Right lobe of liver (tissue), 6 donors: ENCODE results near the gene RBM38. TPM values are rescaled to one million over a fixed set of nuclear protein-coding genes. Genes with fewer than 3 reads are reported as not detected.

Experiments
- ATAC-seq, 4 donors: fragments of 200-7000 bp; cut with Tn5 transposase; one replicate each; pipeline ENCODE4 v1.9.1; 2020; ENCODE audit warnings: mild to moderate bottlenecking in 4 of 4, moderate library complexity in 4 of 4
- DNase-seq, 3 donors: peaks; one replicate each; pipeline ENCODE4 v3.0.0-alpha.2; 2020
- H3K27ac ChIP-seq, 3 donors: fragments of 200-600 bp; one replicate each; pipeline ENCODE4 v1.8.0; 2022
- H3K27me3 ChIP-seq, 2 donors: fragments of 200-600 bp; one replicate each; pipeline ENCODE4 v1.8.0; 2022
- H3K36me3 ChIP-seq, 4 donors: fragments of 200-600 bp; sonication (generic) in 1 of 4; one replicate each; pipeline versions ENCODE4 v1.5.1 to v1.8.0; 2017 to 2022; ENCODE audit warnings: control low read depth in 1 of 4
- H3K4me1 ChIP-seq, 4 donors: fragments of 200-600 bp; sonication (generic) in 1 of 4; one replicate each; pipeline versions ENCODE4 v1.5.1 to v1.8.0; 2017 to 2022; ENCODE audit warnings: control low read depth in 1 of 4
- H3K4me3 ChIP-seq, 3 donors: fragments of 200-600 bp; one replicate each; pipeline ENCODE4 v1.8.0; 2022
- H3K9me3 ChIP-seq, 4 donors: fragments of 200-600 bp; sonication (generic) in 1 of 4; one replicate each; pipeline versions ENCODE4 v1.5.1 to v1.8.0; 2017 to 2022; ENCODE audit warnings: control low read depth in 1 of 4
- POLR2A ChIP-seq: fragments of 450-650 bp; IDR thresholded peaks from one replicate; pipeline ENCODE4 v1.6.1; 2017; ENCODE audit warnings: antibody characterized with exemption, mild to moderate bottlenecking
- WGBS: methylation state at CpG from one replicate; pipeline ENCODE4 v1.1.6; 2018; ENCODE audit warnings: low coverage, low lambda C conversion rate; ENCODE audit not compliant: insufficient coverage; ENCODE audit errors: missing lambda C conversion rate; 5-methylcytosine and 5-hydroxymethylcytosine counted together
- intact Hi-C, 2 donors: fragments of 100-400 bp; cut with DNase I; formaldehyde crosslinking; loops; one replicate each; pipeline versions ENCODE4 v1.11.2 to v1.14.1; 2022
- total RNA-seq, 6 experiments: library from RNA; depleted of rRNA in 2 of 6; stranded (reverse); fragments of >200 nt in 2 of 6; fragmentation: NEBNext Ultra II Directional in 3 of 6; extraction: Animal tissue kit (Norgen Biotek cat#: 25700) in 3 of 6; gene quantifications; one replicate each; pipeline versions ENCODE4 v1.1.0 to v1.2.4, GENCODE V29; 2016 to 2023
- TF ChIP-seq, protein P1 (sequence below), 4 donors: fragments of 200-600 bp in 3 of 4; fragments of 450-650 bp in 1 of 4; IDR thresholded peaks; one replicate each; pipeline versions ENCODE4 v1.5.1 to v1.8.0; 2016 to 2022; ENCODE audit warnings: antibody characterized with exemption in 4 of 4, mild to moderate bottlenecking in 2 of 4
- donor health status: DM: no; HTN: yes; CAD: no.
- donor health status: DM: no; HTN: no; CAD: no.
- donor health status: DM: no; HTN: no; CAD: no.
- donor health status: DM: no; HTN: yes; CAD: no.
- donor health status: DM: no; HTN: yes; CAD: no.

The RBM38 gene
- total RNA-seq, 6 experiments from 2014 or later, result 3.9 to 16.9 (median 9.6) TPM

DNA sequence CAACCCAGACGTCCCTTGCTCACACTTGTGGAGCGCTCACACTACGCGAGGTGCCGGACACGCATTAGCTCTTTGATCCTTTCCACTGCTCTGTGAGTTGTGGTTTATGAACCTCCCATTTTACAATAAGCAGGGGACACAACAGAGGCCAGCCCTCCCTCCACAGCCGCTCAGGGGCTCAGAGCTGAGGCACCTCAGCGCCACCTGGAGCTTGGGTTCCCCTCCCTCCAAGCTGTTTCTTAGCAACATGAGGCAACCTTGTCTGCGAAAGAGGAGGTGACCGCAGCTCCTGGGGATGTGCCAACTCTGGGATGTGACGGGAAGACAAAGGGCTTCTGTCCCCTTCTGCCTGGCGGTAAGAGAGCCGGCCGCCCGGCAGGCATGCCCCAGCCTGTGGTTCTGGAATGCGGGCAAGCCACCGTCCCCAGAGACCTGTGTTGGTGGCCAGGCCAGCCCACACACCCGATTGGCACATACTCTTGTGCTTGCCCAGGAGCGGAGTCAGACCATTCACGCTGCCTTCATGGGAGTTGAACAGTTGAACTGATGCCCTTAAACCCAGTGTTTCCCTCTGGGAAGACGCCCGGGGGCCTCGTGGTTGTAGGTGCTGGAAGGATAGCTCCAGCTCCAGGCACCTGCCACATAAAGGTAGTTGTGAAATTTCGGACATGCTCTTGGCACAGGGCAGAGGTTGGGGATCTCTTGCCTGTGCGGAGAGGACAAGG lies 44.5 kb downstream of the RBM38 start:
- Histone ChIP-seq H3K4me1 (peaks cover 0 to 27% (median 11%) of the 10 kb centered on the region in 4 donors), H3K27ac (peak overlapping the region; percentile 31 to 84 (median 56)), H3K4me3 (no peak overlapping the region), H3K9me3 (no peaks in the 10 kb centered on the region), H3K27me3 (no peaks in the 10 kb centered on the region), H3K36me3 (no peaks in the 10 kb centered on the region)
- WGBS, result 17% methylated on average over 20 of the region's 25 CpGs
- intact Hi-C loops, result no loop called here
- DNase-seq, result peak; percentile 89 to 91 (median 90)
- TF ChIP-seq POLR2A, result peak; percentile 43
- TF ChIP-seq, protein P1, sequence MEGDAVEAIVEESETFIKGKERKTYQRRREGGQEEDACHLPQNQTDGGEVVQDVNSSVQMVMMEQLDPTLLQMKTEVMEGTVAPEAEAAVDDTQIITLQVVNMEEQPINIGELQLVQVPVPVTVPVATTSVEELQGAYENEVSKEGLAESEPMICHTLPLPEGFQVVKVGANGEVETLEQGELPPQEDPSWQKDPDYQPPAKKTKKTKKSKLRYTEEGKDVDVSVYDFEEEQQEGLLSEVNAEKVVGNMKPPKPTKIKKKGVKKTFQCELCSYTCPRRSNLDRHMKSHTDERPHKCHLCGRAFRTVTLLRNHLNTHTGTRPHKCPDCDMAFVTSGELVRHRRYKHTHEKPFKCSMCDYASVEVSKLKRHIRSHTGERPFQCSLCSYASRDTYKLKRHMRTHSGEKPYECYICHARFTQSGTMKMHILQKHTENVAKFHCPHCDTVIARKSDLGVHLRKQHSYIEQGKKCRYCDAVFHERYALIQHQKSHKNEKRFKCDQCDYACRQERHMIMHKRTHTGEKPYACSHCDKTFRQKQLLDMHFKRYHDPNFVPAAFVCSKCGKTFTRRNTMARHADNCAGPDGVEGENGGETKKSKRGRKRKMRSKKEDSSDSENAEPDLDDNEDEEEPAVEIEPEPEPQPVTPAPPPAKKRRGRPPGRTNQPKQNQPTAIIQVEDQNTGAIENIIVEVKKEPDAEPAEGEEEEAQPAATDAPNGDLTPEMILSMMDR (IDR thresholded peaks at IDR 0.05), result peak in 2 of 4 donors; percentile 12 to 31
- peak; percentile 53 to 64 (median 61) for ATAC-seq

DNA sequence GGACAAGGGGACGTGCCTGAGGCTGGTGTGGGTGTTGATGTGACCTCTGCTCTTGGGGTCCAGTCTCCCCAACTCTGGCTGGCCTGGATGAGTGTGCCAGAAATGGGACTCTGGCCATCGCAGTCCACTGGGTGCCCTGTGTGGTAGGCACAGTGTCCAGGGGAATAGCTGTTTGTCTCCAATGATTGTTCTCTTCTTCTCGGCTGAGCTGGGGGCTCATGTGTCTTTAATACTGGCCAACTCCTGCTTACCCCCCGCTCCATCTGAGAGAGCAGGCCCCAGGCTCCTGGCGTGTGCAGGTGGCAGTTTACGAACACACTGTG lies 45.0 kb downstream of the RBM38 start:
- TF ChIP-seq, protein P1 (IDR thresholded peaks at IDR 0.05), result no peak
- TF ChIP-seq POLR2A, result no peak
- no peak for ATAC-seq
- intact Hi-C loops, result no loop called here
- 29% methylated on average over 1 of the region's 6 CpGs for WGBS
- no peak overlapping the region for H3K4me3 ChIP-seq
- no peaks in the 10 kb centered on the region for H3K27me3 ChIP-seq
- no peak for DNase-seq
- no peaks in the 10 kb centered on the region for H3K9me3 ChIP-seq
- peaks cover 0 to 29% (median 15%) of the 10 kb centered on the region in 4 donors for H3K4me1 ChIP-seq
- no peaks in the 10 kb centered on the region for H3K36me3 ChIP-seq
- peak overlapping the region; percentile 31 to 84 (median 56) for H3K27ac ChIP-seq

DNA sequence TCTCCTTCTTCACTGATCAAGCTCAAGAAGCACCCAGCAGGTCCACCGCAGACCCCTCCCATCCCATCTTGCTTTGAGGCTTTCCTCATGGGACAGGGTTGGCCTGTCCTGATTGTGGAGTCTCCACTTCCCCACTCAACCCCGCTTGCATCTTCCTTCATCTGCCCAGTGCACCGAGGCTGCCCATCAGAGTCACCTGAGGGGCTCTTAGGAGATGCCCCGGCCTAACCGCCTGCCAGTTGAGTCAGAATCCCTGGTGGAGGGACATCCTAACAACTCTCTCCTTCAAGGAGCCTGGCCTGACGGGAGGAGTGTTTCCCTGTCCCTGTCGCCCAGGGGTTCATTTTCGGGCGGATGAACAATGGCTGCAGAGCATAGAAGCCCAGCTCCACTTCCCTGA lies 46.1 kb downstream of the RBM38 start:
- intact Hi-C loops, result no loop called here
- 94% methylated on average over 5 of the region's 9 CpGs for WGBS
- Histone ChIP-seq H3K36me3 (no peaks in the 10 kb centered on the region), H3K9me3 (no peaks in the 10 kb centered on the region), H3K27me3 (no peaks in the 10 kb centered on the region), H3K4me3 (no peak overlapping the region), H3K4me1 (peaks cover 0 to 40% (median 22%) of the 10 kb centered on the region in 4 donors), H3K27ac (no peak overlapping the region)
- peak in 1 of 3 donors; percentile 43 for DNase-seq
- no peak for ATAC-seq
- TF ChIP-seq POLR2A, result no peak
- TF ChIP-seq, protein P1 (IDR thresholded peaks at IDR 0.05), result no peak

DNA sequence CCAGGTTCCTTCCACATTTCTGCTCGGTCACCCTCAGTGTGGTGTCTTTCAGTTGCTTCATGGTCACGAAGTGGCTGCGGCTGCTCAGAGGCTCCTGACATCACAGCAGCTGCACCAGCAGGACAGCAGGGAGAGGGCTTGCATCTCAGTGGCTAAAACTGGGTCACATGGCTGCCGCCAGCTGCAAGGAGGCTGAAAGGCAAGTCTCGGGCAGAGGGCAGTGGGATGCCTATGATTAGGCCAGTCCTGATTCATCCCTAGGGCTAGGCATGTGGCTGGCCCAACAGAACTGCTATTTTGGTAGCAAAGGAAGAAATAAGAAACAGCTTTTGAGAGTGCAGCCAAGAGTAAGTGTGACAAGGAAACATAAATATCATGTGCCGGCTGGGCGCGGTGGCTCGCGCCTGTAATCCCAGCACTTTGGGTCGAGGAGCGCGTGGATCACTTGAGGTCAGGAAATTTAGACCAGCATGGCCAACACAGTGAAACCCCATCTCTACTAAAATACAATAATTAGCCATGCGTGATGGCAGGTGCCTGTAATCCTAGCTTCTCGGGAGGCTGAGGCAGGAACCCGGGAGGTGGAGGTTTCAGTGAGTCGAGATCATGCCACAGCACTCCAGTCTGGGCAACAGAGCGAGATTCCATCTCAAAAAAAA lies 46.6 kb downstream of the RBM38 start:
- intact Hi-C loops, result no loop called here
- no peak for ATAC-seq

More for the DNA sequence above, 46.6 kb downstream of the RBM38 start:
- Histone ChIP-seq H3K27me3 (no peaks in the 10 kb centered on the region), H3K4me1 (peaks cover 0 to 45% (median 24%) of the 10 kb centered on the region in 4 donors), H3K4me3 (no peak overlapping the region), H3K9me3 (no peaks in the 10 kb centered on the region), H3K27ac (no peak overlapping the region), H3K36me3 (no peaks in the 10 kb centered on the region)
- WGBS, result 93% methylated on average over 11 of the region's 18 CpGs
- no peak for TF ChIP-seq POLR2A
- TF ChIP-seq, protein P1 (IDR thresholded peaks at IDR 0.05), result no peak
- DNase-seq, result peak in 1 of 3 donors; percentile 51
